Transverse colon (tissue), 4 donors: ENCODE data around the gene BCL6B.

Experiments
- EP300 ChIP-seq: sonication (generic); formaldehyde crosslinking; IDR thresholded peaks from one replicate; pipeline ENCODE4 v1.6.1; 2017; ENCODE audit warnings: antibody characterized with exemption, low read depth
- POLR2A ChIP-seq: fragments of 450-650 bp; IDR thresholded peaks from one replicate; pipeline ENCODE4 v1.6.1; 2016; ENCODE audit warnings: antibody characterized with exemption, mild to moderate bottlenecking, moderate library complexity
- POLR2AphosphoS5 ChIP-seq, 3 donors: sonication (generic); formaldehyde crosslinking; IDR thresholded peaks; one replicate each; pipeline ENCODE4 v1.6.1; 2016; ENCODE audit warnings: antibody characterized with exemption in 3 of 3
- TF ChIP-seq, protein P1 (sequence below), 5 experiments: fragments of 200-600 bp in 3 of 5; fragments of 450-650 bp in 2 of 5; sonication (generic) in 3 of 5; IDR thresholded peaks; 1 replicate in 2 of 5; 2 replicates in 3 of 5; pipeline ENCODE4 v1.5.1; 2016 to 2017; ENCODE audit warnings: antibody characterized with exemption in 5 of 5, inconsistent platforms in 3 of 5, mild to moderate bottlenecking in 2 of 5, moderate library complexity in 1 of 5

DNA sequence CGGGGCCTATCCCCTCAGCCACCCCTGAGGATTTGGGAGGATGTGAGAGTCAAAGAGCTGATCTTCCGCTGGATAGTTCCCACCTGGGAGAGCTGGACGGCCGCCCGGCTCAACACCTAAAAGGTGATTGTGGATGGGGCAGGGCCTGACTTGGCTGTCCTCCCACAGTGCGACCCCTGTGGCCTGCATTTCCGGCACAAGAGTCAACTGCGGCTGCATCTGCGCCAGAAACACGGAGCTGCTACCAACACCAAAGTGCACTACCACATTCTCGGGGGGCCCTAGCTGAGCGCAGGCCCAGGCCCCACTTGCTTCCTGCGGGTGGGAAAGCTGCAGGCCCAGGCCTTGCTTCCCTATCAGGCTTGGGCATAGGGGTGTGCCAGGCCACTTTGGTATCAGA, 4.5 kb downstream of the BCL6B start:
- TF ChIP-seq, protein P1, sequence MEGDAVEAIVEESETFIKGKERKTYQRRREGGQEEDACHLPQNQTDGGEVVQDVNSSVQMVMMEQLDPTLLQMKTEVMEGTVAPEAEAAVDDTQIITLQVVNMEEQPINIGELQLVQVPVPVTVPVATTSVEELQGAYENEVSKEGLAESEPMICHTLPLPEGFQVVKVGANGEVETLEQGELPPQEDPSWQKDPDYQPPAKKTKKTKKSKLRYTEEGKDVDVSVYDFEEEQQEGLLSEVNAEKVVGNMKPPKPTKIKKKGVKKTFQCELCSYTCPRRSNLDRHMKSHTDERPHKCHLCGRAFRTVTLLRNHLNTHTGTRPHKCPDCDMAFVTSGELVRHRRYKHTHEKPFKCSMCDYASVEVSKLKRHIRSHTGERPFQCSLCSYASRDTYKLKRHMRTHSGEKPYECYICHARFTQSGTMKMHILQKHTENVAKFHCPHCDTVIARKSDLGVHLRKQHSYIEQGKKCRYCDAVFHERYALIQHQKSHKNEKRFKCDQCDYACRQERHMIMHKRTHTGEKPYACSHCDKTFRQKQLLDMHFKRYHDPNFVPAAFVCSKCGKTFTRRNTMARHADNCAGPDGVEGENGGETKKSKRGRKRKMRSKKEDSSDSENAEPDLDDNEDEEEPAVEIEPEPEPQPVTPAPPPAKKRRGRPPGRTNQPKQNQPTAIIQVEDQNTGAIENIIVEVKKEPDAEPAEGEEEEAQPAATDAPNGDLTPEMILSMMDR (IDR thresholded peaks at IDR 0.05), result no peak
- no peak for TF ChIP-seq POLR2A
- no peak for TF ChIP-seq EP300
- no peak for TF ChIP-seq POLR2AphosphoS5 (IDR thresholded peaks at IDR 0.05)
